ENCODE results near the gene EMID1.

EMID1 gene

GRCh38 chr22:29195118-29195963 lies 10.4 kb upstream of the EMID1 start:
- no peak for DNase-seq

- no peak for DNase-seq
Measured at GRCh38 chr22:29195964-29196666, 9.6 kb upstream of the EMID1 start.

- DNase-seq, result no peak
Measured at GRCh38 chr22:29197096-29197495, 8.6 kb upstream of the EMID1 start.

GRCh38 chr22:29198240-29198639 lies 7.5 kb upstream of the EMID1 start:
- DNase-seq, result no peak

GRCh38 chr22:29199702-29200400 lies 5.8 kb upstream of the EMID1 start:
- DNase-seq, result no peak

GRCh38 chr22:29200901-29201300 lies 4.8 kb upstream of the EMID1 start:
- no peak for DNase-seq

- no peak for DNase-seq
Measured at GRCh38 chr22:29201782-29202181, 3.9 kb upstream of the EMID1 start.

- peak; percentile 61 for DNase-seq
Measured at GRCh38 chr22:29202212-29203192, 3.2 kb upstream of the EMID1 start.

- no peak for DNase-seq
Measured at GRCh38 chr22:29203488-29204454, 1.9 kb upstream of the EMID1 start.

- DNase-seq, result no peak
Measured at GRCh38 chr22:29204455-29205183, 1.1 kb upstream of the EMID1 start.

- DNase-seq, result no peak
Measured at GRCh38 chr22:29205252-29205593, 473 bp upstream of the EMID1 start.

GRCh38 chr22:29206372-29207242 lies 911 bp downstream of the EMID1 start:
- DNase-seq, result no peak

- no peak for DNase-seq
Measured at GRCh38 chr22:29207243-29207550, 1.5 kb downstream of the EMID1 start.

- DNase-seq, result no peak
Measured at GRCh38 chr22:29207562-29208501, 2.1 kb downstream of the EMID1 start.

GRCh38 chr22:29208502-29208862 lies 2.8 kb downstream of the EMID1 start:
- DNase-seq, result no peak

GRCh38 chr22:29208879-29209623 lies 3.4 kb downstream of the EMID1 start:
- DNase-seq, result no peak

GRCh38 chr22:29209624-29209929 lies 3.9 kb downstream of the EMID1 start:
- no peak for DNase-seq

GRCh38 chr22:29211066-29211465 lies 5.4 kb downstream of the EMID1 start:
- no peak for DNase-seq

Measured in fibroblast of skin of abdomen (primary cell).